ENCODE measurements around the gene SF3B6.

Gene SF3B6

GRCh38 chr2:24018241-24018640, 57.9 kb downstream of the SF3B6 start:
- no peak for DNase-seq (ENCODE audit: low read depth)

GRCh38 chr2:24017711-24018110, 58.4 kb downstream of the SF3B6 start:
- DNase-seq (ENCODE audit: low read depth): no peak

Data from EH (cell line).